Testis (tissue), 3 donors: ENCODE data around the gene AUTS2. TPM values are rescaled to one million over a fixed set of nuclear protein-coding genes. Genes with fewer than 3 reads are reported as not detected.

Source experiments
- DNase-seq: peaks from one replicate; pipeline ENCODE4 v3.0.0-alpha.2; 2019
- H3K27ac ChIP-seq, 2 donors: fragments of 200-600 bp; sonication (generic); one replicate each; pipeline ENCODE4 v1.5.1; 2019
- H3K27me3 ChIP-seq: fragments of 200-600 bp; sonication (generic); one replicate; pipeline ENCODE4 v1.5.1; 2019
- H3K36me3 ChIP-seq: fragments of 200-600 bp; sonication (generic); one replicate; pipeline ENCODE4 v1.5.1; 2017; ENCODE audit warnings: low read depth; ENCODE audit errors: missing control alignments
- H3K4me1 ChIP-seq: fragments of 200-600 bp; sonication (generic); one replicate; pipeline ENCODE4 v1.5.1; 2019
- H3K4me3 ChIP-seq, 2 donors: fragments of 200-600 bp; sonication (generic); one replicate each; pipeline ENCODE4 v1.5.1; 2017 to 2019
- H3K9me3 ChIP-seq: fragments of 200-600 bp; sonication (generic); one replicate; pipeline ENCODE4 v1.5.1; 2017
- CTCF ChIP-seq, 3 experiments: fragments of 450-650 bp in 2 of 3; fragments of 200-600 bp in 1 of 3; sonication (generic) in 1 of 3; IDR thresholded peaks; one replicate each; pipeline ENCODE4 v1.5.1; 2016 to 2019; ENCODE audit warnings: antibody characterized with exemption in 3 of 3, mild to moderate bottlenecking in 2 of 3, moderate library complexity in 1 of 3
- POLR2A ChIP-seq: fragments of 450-650 bp; IDR thresholded peaks from one replicate; pipeline ENCODE4 v1.6.1; 2017; ENCODE audit warnings: antibody characterized with exemption, mild to moderate bottlenecking, moderate library complexity
- WGBS, 2 donors: methylation state at CpG; one replicate each; pipeline ENCODE4 v1.1.5; 2018; 5-methylcytosine and 5-hydroxymethylcytosine counted together
- intact Hi-C: fragments of 100-400 bp; cut with DNase I; formaldehyde crosslinking; loops from one replicate; pipeline ENCODE4 v1.15.1; 2023; ENCODE audit warnings: low total_unique reads
- polyA plus RNA-seq: library from polyadenylated mRNA; stranded (reverse); fragments of 350-450 nt; fragmentation: Illumina TruSeq; extraction: RNeasy Lipid Tissue Mini Kit (QIAGEN cat#74804); gene quantifications from one replicate; pipeline ENCODE4 v1.2.3, GENCODE V29; 2014; ENCODE audit warnings: low read depth, low replicate concordance; ENCODE audit not compliant: insufficient read depth
- total RNA-seq, 2 donors: library from RNA; depleted of rRNA; stranded (reverse); fragments of >200 nt; gene quantifications; one replicate each; pipeline ENCODE4 v1.2.3, GENCODE V29; 2016

The AUTS2 gene
- total and polyA plus RNA-seq, 3 donors from 2014 or later, result 21.3 to 75.5 (median 56.1) TPM

GRCh38 chr7:69677054-69677852 is 79.0 kb downstream of the AUTS2 start:
- Histone ChIP-seq H3K9me3 (no peaks in the 10 kb centered on the region), H3K4me3 (no peak overlapping the region), H3K4me1 (peaks cover 4% of the 10 kb centered on the region), H3K27ac (no peak overlapping the region), H3K27me3 (no peaks in the 10 kb centered on the region), H3K36me3 (no peaks in the 10 kb centered on the region)
- TF ChIP-seq POLR2A, result no peak
- TF ChIP-seq CTCF (IDR thresholded peaks at IDR 0.05), result no peak
- WGBS, 2 donors, result 54 to 59% methylated on average over 4 of the region's 4 CpGs
- intact Hi-C loops, result no loop called here
- no peak for DNase-seq

- Histone ChIP-seq H3K36me3 (no peaks in the 10 kb centered on the region), H3K4me1 (peaks cover 4% of the 10 kb centered on the region), H3K27me3 (no peaks in the 10 kb centered on the region), H3K9me3 (no peaks in the 10 kb centered on the region), H3K27ac (no peak overlapping the region), H3K4me3 (no peak overlapping the region)
- no peak for DNase-seq
- 72 to 75% methylated on average over 4 of the region's 4 CpGs for WGBS, 2 donors
- no peak for TF ChIP-seq POLR2A
- no peak for TF ChIP-seq CTCF (IDR thresholded peaks at IDR 0.05)
- intact Hi-C loops, result no loop called here
These were observed 79.7 kb downstream of the AUTS2 start for GRCh38 chr7:69677881-69678493.

- no peak overlapping the region for H3K27ac ChIP-seq
- no peak for TF ChIP-seq POLR2A
- TF ChIP-seq CTCF (IDR thresholded peaks at IDR 0.05), result no peak
- peaks cover 4% of the 10 kb centered on the region for H3K4me1 ChIP-seq
- H3K9me3 ChIP-seq, result no peaks in the 10 kb centered on the region
- H3K27me3 ChIP-seq, result no peaks in the 10 kb centered on the region
- intact Hi-C loops, result no loop called here
- DNase-seq, result no peak
- WGBS, 2 donors, result 83% methylated on average over 11 of the region's 11 CpGs
- no peak overlapping the region for H3K4me3 ChIP-seq
- H3K36me3 ChIP-seq, result no peaks in the 10 kb centered on the region
These were observed 80.4 kb downstream of the AUTS2 start for GRCh38 chr7:69678494-69679187.

GRCh38 chr7:69681181-69681580 is 82.9 kb downstream of the AUTS2 start:
- H3K4me1 ChIP-seq, result peaks cover 23% of the 10 kb centered on the region
- intact Hi-C loops, result no loop called here

More at GRCh38 chr7:69681181-69681580, 82.9 kb downstream of the AUTS2 start:
- Histone ChIP-seq H3K27me3 (no peaks in the 10 kb centered on the region), H3K36me3 (no peaks in the 10 kb centered on the region), H3K27ac (no peak overlapping the region), H3K9me3 (no peaks in the 10 kb centered on the region), H3K4me3 (no peak overlapping the region)
- no peak for TF ChIP-seq POLR2A
- TF ChIP-seq CTCF (IDR thresholded peaks at IDR 0.05), result no peak
- 81 to 85% methylated on average over 3 of the region's 3 CpGs for WGBS, 2 donors
- DNase-seq, result no peak
